ENCODE data around the gene RAB11FIP5.

DNA sequence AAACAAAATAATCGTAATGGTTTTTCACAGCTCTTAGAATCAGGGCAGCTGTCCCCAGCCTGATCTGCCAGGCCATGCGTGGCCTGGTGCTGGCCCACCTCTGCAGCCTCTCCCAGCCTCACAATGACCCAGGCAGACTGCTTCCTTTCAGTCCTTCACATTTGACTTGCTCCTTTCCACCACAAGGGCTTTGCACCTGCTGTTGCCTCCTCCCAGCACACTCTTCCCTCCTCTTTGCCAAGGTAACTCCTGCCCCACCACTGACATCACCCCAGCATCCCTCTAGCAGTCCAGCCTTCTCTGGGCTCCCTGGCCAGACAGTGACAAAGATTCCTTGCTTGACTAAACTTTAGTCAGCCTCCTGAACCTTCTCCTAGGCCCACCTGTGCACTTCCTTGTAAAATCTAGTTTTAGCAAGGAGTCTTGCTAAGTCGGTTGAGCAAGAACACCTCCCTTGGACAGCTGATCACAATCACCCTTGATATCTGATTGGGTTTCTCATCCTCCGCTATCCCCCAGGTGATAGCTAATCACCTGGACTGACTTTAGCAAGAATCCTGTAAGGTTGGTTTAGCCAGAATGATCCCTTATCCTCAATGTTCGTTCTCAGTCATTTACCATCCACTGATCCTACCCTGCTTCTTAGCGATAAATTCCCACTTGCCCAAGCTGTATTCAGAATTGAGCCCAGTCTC, 16.2 kb upstream of the RAB11FIP5 start:
- TF ChIP-seq, protein P1, sequence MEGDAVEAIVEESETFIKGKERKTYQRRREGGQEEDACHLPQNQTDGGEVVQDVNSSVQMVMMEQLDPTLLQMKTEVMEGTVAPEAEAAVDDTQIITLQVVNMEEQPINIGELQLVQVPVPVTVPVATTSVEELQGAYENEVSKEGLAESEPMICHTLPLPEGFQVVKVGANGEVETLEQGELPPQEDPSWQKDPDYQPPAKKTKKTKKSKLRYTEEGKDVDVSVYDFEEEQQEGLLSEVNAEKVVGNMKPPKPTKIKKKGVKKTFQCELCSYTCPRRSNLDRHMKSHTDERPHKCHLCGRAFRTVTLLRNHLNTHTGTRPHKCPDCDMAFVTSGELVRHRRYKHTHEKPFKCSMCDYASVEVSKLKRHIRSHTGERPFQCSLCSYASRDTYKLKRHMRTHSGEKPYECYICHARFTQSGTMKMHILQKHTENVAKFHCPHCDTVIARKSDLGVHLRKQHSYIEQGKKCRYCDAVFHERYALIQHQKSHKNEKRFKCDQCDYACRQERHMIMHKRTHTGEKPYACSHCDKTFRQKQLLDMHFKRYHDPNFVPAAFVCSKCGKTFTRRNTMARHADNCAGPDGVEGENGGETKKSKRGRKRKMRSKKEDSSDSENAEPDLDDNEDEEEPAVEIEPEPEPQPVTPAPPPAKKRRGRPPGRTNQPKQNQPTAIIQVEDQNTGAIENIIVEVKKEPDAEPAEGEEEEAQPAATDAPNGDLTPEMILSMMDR (IDR thresholded peaks at IDR 0.05; ENCODE audit: low read depth, low read length), result no peak
- no peak for TF ChIP-seq POLR2A (IDR thresholded peaks at IDR 0.05; ENCODE audit: extremely low read depth, insufficient read length)
- no peak for TF ChIP-seq MAX (IDR thresholded peaks at IDR 0.05; ENCODE audit: low read depth, low read length)
- TF ChIP-seq MYC (IDR thresholded peaks at IDR 0.05; ENCODE audit: low read depth, low read length), result no peak

All from NB4 (cell line).